Measurements from ENCODE around the gene SMG7. TPM values are rescaled to one million over a fixed set of nuclear protein-coding genes. Genes with fewer than 3 reads are reported as not detected.

Gene SMG7
- total and polyA plus RNA-seq, 2 of the 4 experiments (the other 2 are of a cell fraction), result 18.1 to 22.6 TPM

GRCh38 chr1:183600136-183600535 lies 127.8 kb downstream of the SMG7 start:
- Histone ChIP-seq H4K20me1 (ENCODE audit: insufficient read depth, low read length) (no peaks in the 10 kb centered on the region), H2BK5ac (ENCODE audit: low read depth, low read length, poor library complexity, severe bottlenecking) (no peak overlapping the region), H3K4me3 (ENCODE audit: insufficient read depth, low read depth, low read length) (no peak overlapping the region), H4K91ac (ENCODE audit: insufficient read depth, low read depth, low read length) (no peak overlapping the region), H3K36me3 (ENCODE audit: control insufficient read depth, insufficient read depth, low read length) (no peaks in the 10 kb centered on the region), H2BK120ac (ENCODE audit: low read depth, low read length) (no peak overlapping the region), H2BK20ac (ENCODE audit: low read depth, low read length) (no peak overlapping the region), H3K9me1 (ENCODE audit: insufficient read depth, low read length) (peaks cover 5% of the 10 kb centered on the region; the same call in 1 of the 2 replicates), H2AFZ (replicated peaks; ENCODE audit: low read length, poor library complexity) (no peak overlapping the region), H3K27me3 (ENCODE audit: control insufficient read depth, insufficient read depth, low read length) (no peaks in the 10 kb centered on the region), H4K8ac (ENCODE audit: low read depth in 2 of 2, low read length in 2 of 2) (no peak overlapping the region), H4K5ac (ENCODE audit: low read depth, low read length) (no peak overlapping the region), H3K9ac (ENCODE audit: low read depth, low read length) (no peak overlapping the region), H3K79me1 (ENCODE audit: low read depth in 1 of 2, low read length in 2 of 2) (no peaks in the 10 kb centered on the region), H3K9me3 (ENCODE audit: control insufficient read depth, insufficient read depth, low read length) (no peaks in the 10 kb centered on the region), H3K4me2 (ENCODE audit: low read depth, low read length) (no peak overlapping the region), H3K14ac (replicated peaks; ENCODE audit: low read depth, low read length) (no peak overlapping the region), H2AK9ac (replicated peaks; ENCODE audit: low read depth, low read length, poor library complexity) (no peak overlapping the region), H3K4ac (ENCODE audit: low read depth, low read length) (no peak overlapping the region), H2AK5ac (ENCODE audit: low read depth, low read length) (no peak overlapping the region), H3K27ac (ENCODE audit: insufficient read depth, low read length) (no peak overlapping the region), H3K56ac (ENCODE audit: extremely low read depth, insufficient read depth, low read length) (no peak overlapping the region), H3K23ac (ENCODE audit: low read depth, low read length) (no peak overlapping the region), H3K18ac (ENCODE audit: low read depth, low read length) (no peak overlapping the region), H2BK15ac (ENCODE audit: low read depth, low read length) (no peak overlapping the region), H3K4me1 (ENCODE audit: control insufficient read depth, insufficient read depth, low read length) (peaks cover 7% of the 10 kb centered on the region)
- DNase-seq (peak; percentile 92), ATAC-seq (ENCODE audit: low read depth) (peak; percentile 44)
- CTCF ChIA-PET, result no interaction called here
- intact Hi-C loops (cut with micrococcal nuclease), result no loop called here
- BruUV-seq (replicated peaks), result no TSS peak
- POLR2A ChIA-PET (ENCODE audit: unreplicated experiment), result no interaction called here
- dilution Hi-C loops (cut with HindIII; ENCODE audit: low sequenced_read_pairs, unreplicated experiment), result no loop called here
- TF ChIP-seq RAD21 (IDR thresholded peaks at IDR 0.05; ENCODE audit: low read length) (no peak), POLR2A (IDR thresholded peaks at IDR 0.05; ENCODE audit: low read depth, low read length) (no peak), CTCF (conservative IDR thresholded peaks at IDR 0.05; ENCODE audit: low read depth, low read length) (no peak), RCOR1 (IDR thresholded peaks at IDR 0.05; ENCODE audit: insufficient replicate concordance, low read length) (no peak), NFE2L2 (IDR thresholded peaks at IDR 0.05; ENCODE audit: low read depth, low read length) (peak; percentile 50; the same call in 1 of the 2 replicates), CEBPB (IDR thresholded peaks at IDR 0.05; ENCODE audit: low read depth, low read length) (peak; percentile 86)
- 83% methylated on average over 1 of the region's 3 CpGs; no CpG with 5 or more reads in 1 of the 2 experiments for WGBS, 2 experiments (ENCODE audit: extremely low coverage in 2 of 2, insufficient read length in 1 of 2)
- in situ Hi-C loops (cut with MboI; ENCODE audit: low sequenced_read_pairs), result no loop called here

Data from IMR-90 (cell line).